Non-pigmented ciliary epithelial cell (primary cell): Measurements from ENCODE around the gene CFAP157.
A peak's percentile ranks its signal among the peaks of the same experiment; 100 is the strongest.
"Not testable (repeated sequence)": the region's sequence is repeated elsewhere in the genome, so short reads cannot be mapped to it uniquely, and the experiment has no call there.

ENCODE experiments used
- DNase-seq: peaks from one replicate; pipeline ENCODE4 v3.0.0-alpha.2; 2010; ENCODE audit warnings: low read depth

CFAP157 gene

GRCh38 chr9:127735530-127736185, 28.9 kb downstream of the CFAP157 start:
- no peak for DNase-seq

GRCh38 chr9:127738666-127739065, 31.9 kb downstream of the CFAP157 start:
- no peak for DNase-seq

- no peak for DNase-seq
These were observed 33.0 kb downstream of the CFAP157 start for GRCh38 chr9:127739614-127740330.

GRCh38 chr9:127741831-127742434, 35.1 kb downstream of the CFAP157 start:
- DNase-seq: peak; percentile 11

GRCh38 chr9:127742435-127743088, 35.8 kb downstream of the CFAP157 start:
- DNase-seq: peak; percentile 45

- no peak for DNase-seq
These were observed 37.8 kb downstream of the CFAP157 start for GRCh38 chr9:127744398-127745110.

- no peak for DNase-seq
These were observed 40.3 kb downstream of the CFAP157 start for GRCh38 chr9:127746959-127747569.

- DNase-seq: no peak
These were observed 42.5 kb downstream of the CFAP157 start for GRCh38 chr9:127749090-127749787.

- DNase-seq: no peak
These were observed 44.7 kb downstream of the CFAP157 start for GRCh38 chr9:127751269-127752054.

GRCh38 chr9:127753148-127753547, 46.4 kb downstream of the CFAP157 start:
- no peak for DNase-seq

- no peak for DNase-seq
These were observed 46.8 kb downstream of the CFAP157 start for GRCh38 chr9:127753622-127754021.

GRCh38 chr9:127754099-127755060, 47.6 kb downstream of the CFAP157 start:
- DNase-seq: no peak

- DNase-seq: no peak
These were observed 48.6 kb downstream of the CFAP157 start for GRCh38 chr9:127755061-127756060.

- DNase-seq: no peak
These were observed 49.4 kb downstream of the CFAP157 start for GRCh38 chr9:127756233-127756632.

GRCh38 chr9:127756776-127757175, 50.0 kb downstream of the CFAP157 start:
- not testable (repeated sequence) for DNase-seq

GRCh38 chr9:127758843-127759242, 52.1 kb downstream of the CFAP157 start:
- no peak for DNase-seq

- DNase-seq: no peak
These were observed 54.3 kb downstream of the CFAP157 start for GRCh38 chr9:127761061-127761460.

GRCh38 chr9:127761491-127761956, 54.7 kb downstream of the CFAP157 start:
- DNase-seq: no peak
